ENCODE data around the gene POMP. TPM values are rescaled to one million over a fixed set of nuclear protein-coding genes. Genes with fewer than 3 reads are reported as not detected.

POMP gene
- total RNA-seq, 1 donor from 2014 or later, result 23.8 TPM

GRCh38 chr13:28613562-28613961 is 45.4 kb upstream of the POMP start:
- H3K36me3 ChIP-seq, result no peaks in the 10 kb centered on the region
- TF ChIP-seq CTCF (IDR thresholded peaks at IDR 0.05), result no peak
- TF ChIP-seq POLR2A (IDR thresholded peaks at IDR 0.05), result no peak
- no peak for TF ChIP-seq POLR2AphosphoS5 (IDR thresholded peaks at IDR 0.05; ENCODE audit: insufficient read depth in 1 of 2, low read depth in 1 of 2)
- no peaks in the 10 kb centered on the region for H3K27me3 ChIP-seq
- H3K4me3 ChIP-seq, result no peak overlapping the region
- H3K27ac ChIP-seq, result no peak overlapping the region
- no peak for DNase-seq (ENCODE audit: extremely low spot score in 2 of 2)
- H3K4me1 ChIP-seq, result no peaks in the 10 kb centered on the region
- intact Hi-C loops (cut with DNase I), result no loop called here
- H3K9me3 ChIP-seq, result no peaks in the 10 kb centered on the region

GRCh38 chr13:28615916-28616446 is 42.9 kb upstream of the POMP start:
- H3K4me3 ChIP-seq, result no peak overlapping the region
- no peak for DNase-seq (ENCODE audit: extremely low spot score in 2 of 2)
- H3K27me3 ChIP-seq, result no peaks in the 10 kb centered on the region
- H3K4me1 ChIP-seq, result no peaks in the 10 kb centered on the region
- no peaks in the 10 kb centered on the region for H3K9me3 ChIP-seq
- H3K36me3 ChIP-seq, result no peaks in the 10 kb centered on the region
- intact Hi-C loops (cut with DNase I), result no loop called here
- TF ChIP-seq CTCF (IDR thresholded peaks at IDR 0.05) (no peak), POLR2AphosphoS5 (IDR thresholded peaks at IDR 0.05; ENCODE audit: insufficient read depth in 1 of 2, low read depth in 1 of 2) (no peak), POLR2A (IDR thresholded peaks at IDR 0.05) (no peak)
- H3K27ac ChIP-seq, result no peak overlapping the region

GRCh38 chr13:28618230-28618994 is 40.5 kb upstream of the POMP start:
- Histone ChIP-seq H3K4me1 (no peaks in the 10 kb centered on the region), H3K9me3 (no peaks in the 10 kb centered on the region)

GRCh38 chr13:28620011-28620830 is 38.7 kb upstream of the POMP start:
- TF ChIP-seq CTCF (IDR thresholded peaks at IDR 0.05) (no peak), POLR2AphosphoS5 (IDR thresholded peaks at IDR 0.05; ENCODE audit: insufficient read depth in 1 of 2, low read depth in 1 of 2) (no peak), POLR2A (IDR thresholded peaks at IDR 0.05) (no peak)
- Histone ChIP-seq H3K9me3 (no peaks in the 10 kb centered on the region), H3K4me3 (no peak overlapping the region), H3K4me1 (no peaks in the 10 kb centered on the region), H3K36me3 (no peaks in the 10 kb centered on the region), H3K27me3 (no peaks in the 10 kb centered on the region), H3K27ac (no peak overlapping the region)
- DNase-seq (ENCODE audit: extremely low spot score in 2 of 2), result no peak
- intact Hi-C loops (cut with DNase I), result no loop called here

More at GRCh38 chr13:28618230-28618994, 40.5 kb upstream of the POMP start:
- intact Hi-C loops (cut with DNase I), result no loop called here
- H3K36me3 ChIP-seq, result no peaks in the 10 kb centered on the region
- H3K4me3 ChIP-seq, result no peak overlapping the region
- no peak for DNase-seq (ENCODE audit: extremely low spot score in 2 of 2)
- H3K27ac ChIP-seq, result no peak overlapping the region
- TF ChIP-seq CTCF (IDR thresholded peaks at IDR 0.05) (no peak), POLR2AphosphoS5 (IDR thresholded peaks at IDR 0.05; ENCODE audit: insufficient read depth in 1 of 2, low read depth in 1 of 2) (no peak), POLR2A (IDR thresholded peaks at IDR 0.05) (no peak)
- no peaks in the 10 kb centered on the region for H3K27me3 ChIP-seq

Measured in vagina (tissue), 2 donors.